GM12878 (cell line): ENCODE data around the gene CTDNEP1. TPM values are rescaled to one million over a fixed set of nuclear protein-coding genes. Genes with fewer than 3 reads are reported as not detected.

Experiments used
- ATAC-seq: fragments of 200-7000 bp; cut with Tn5 transposase; 3 replicates; pipeline ENCODE4 v1.9.1; 2020; ENCODE audit warnings: mild to moderate bottlenecking, moderate library complexity
- BruUV-seq: library from RNA; stranded (reverse); fragments of 400-500 nt; replicated peaks from 2 replicates; lab custom pipeline; 2021; lab: Mats Ljungman, UMichigan
- CTCF ChIA-PET: fragments of 300-600 bp; sonication (Branson Sonifier 250); formaldehyde crosslinking; extraction: SDS; loops from one replicate; lab custom pipeline; 2021; ENCODE audit warnings: inconsistent platforms; lab: Yijun Ruan, JAX
- POLR2A ChIA-PET: fragments of 350-600 bp; formaldehyde crosslinking; extraction: SDS; loops from one replicate; lab custom pipeline; 2021; ENCODE audit warnings: inconsistent platforms; lab: Charles Lee
- RAD21 ChIA-PET: fragments of 300-600 bp; sonication (Branson Sonifier 250); formaldehyde crosslinking; loops from one replicate; lab custom pipeline; 2023; ENCODE audit warnings: antibody characterized with exemption; ENCODE audit not compliant: unreplicated experiment; lab: Charles Lee
- SMC1A ChIA-PET: fragments of 300-600 bp; sonication (Branson Sonifier 250); formaldehyde crosslinking; loops from one replicate; lab custom pipeline; 2023; ENCODE audit not compliant: unreplicated experiment, uncharacterized antibody; lab: Charles Lee
- DNase-seq: peaks from one replicate; pipeline ENCODE4 v3.0.0-alpha.2; 2011; ENCODE audit warnings: low read depth, low spot score
- FAIRE-seq: peaks from 3 replicates; lab custom pipeline; 2011; peaks lifted over from hg19 to GRCh38; lab: Jason Lieb, UNC
- H2AFZ ChIP-seq: 2 replicates; pipeline ENCODE4 v1.6.0; 2011; ENCODE audit warnings: low read depth, low read length, control low read depth; ENCODE audit not compliant: control insufficient read depth
- H3K27ac ChIP-seq: 2 replicates; pipeline ENCODE4 v1.5.1; 2011; ENCODE audit warnings: control low read depth; ENCODE audit not compliant: control insufficient read depth, insufficient read depth
- H3K27me3 ChIP-seq, 2 experiments: replicated peaks in 1 of 2; 2 replicates each; pipeline versions ENCODE4 v1.6.0 to v1.6.1; 2011; ENCODE audit warnings: low read length in 1 of 2; ENCODE audit not compliant: control insufficient read depth in 2 of 2, insufficient read depth in 2 of 2
- H3K36me3 ChIP-seq, 2 experiments: 2 replicates each; pipeline ENCODE4 v1.5.1; 2011; ENCODE audit warnings: low read length in 1 of 2; ENCODE audit not compliant: control insufficient read depth in 2 of 2, insufficient read depth in 2 of 2
- H3K4me1 ChIP-seq: 2 replicates; pipeline ENCODE4 v1.6.1; 2011; ENCODE audit warnings: mild to moderate bottlenecking, low read length, moderate library complexity, mixed read lengths; ENCODE audit not compliant: control insufficient read depth, insufficient read depth
- H3K4me2 ChIP-seq: 2 replicates; pipeline ENCODE4 v1.6.0; 2011; ENCODE audit warnings: control low read depth; ENCODE audit not compliant: control insufficient read depth, insufficient read depth
- H3K4me3 ChIP-seq: fragments of 200-600 bp; sonication (generic); 2 replicates; pipeline ENCODE4 v1.5.1; 2016
- H3K79me2 ChIP-seq: 2 replicates; pipeline ENCODE4 v1.6.0; 2011; ENCODE audit warnings: low read length; ENCODE audit not compliant: control insufficient read depth, insufficient read depth
- H3K9ac ChIP-seq: 2 replicates; pipeline ENCODE4 v1.8.0; 2011; ENCODE audit warnings: low read length, control low read depth, mixed read lengths; ENCODE audit not compliant: control insufficient read depth, insufficient read depth
- H3K9me3 ChIP-seq: replicated peaks from 3 replicates; pipeline ENCODE4 v1.5.1; 2011; ENCODE audit warnings: mild to moderate bottlenecking, low read length; ENCODE audit not compliant: control insufficient read depth, insufficient read depth
- H4K20me1 ChIP-seq: 2 replicates; pipeline ENCODE4 v1.6.0; 2011; ENCODE audit not compliant: control insufficient read depth, insufficient read depth
- ESRRA ChIP-seq: IDR thresholded peaks from 2 replicates; pipeline ENCODE4 v1.6.1; 2012; ENCODE audit warnings: mild to moderate bottlenecking, low read length, improper control_type of control experiment
- TCF7 ChIP-seq: IDR thresholded peaks from 2 replicates; pipeline ENCODE4 v1.6.1; 2014; ENCODE audit warnings: antibody characterized with exemption, borderline replicate concordance
- WRNIP1 ChIP-seq: IDR thresholded peaks from 2 replicates; pipeline ENCODE4 v1.6.1; 2011; ENCODE audit warnings: low read depth, low read length, improper control_type of control experiment, borderline replicate concordance
- ZNF24 ChIP-seq: fragments of 450-650 bp; IDR thresholded peaks from 2 replicates; pipeline ENCODE4 v1.6.1; 2017; ENCODE audit warnings: antibody characterized with exemption, mild to moderate bottlenecking
- WGBS: methylation state at CpG from one replicate; pipeline ENCODE4 v1.1.6; 2016; ENCODE audit warnings: low lambda C conversion rate; ENCODE audit not compliant: insufficient replicate concordance, insufficient coverage; ENCODE audit errors: missing lambda C conversion rate; 5-methylcytosine and 5-hydroxymethylcytosine counted together
- in situ Hi-C: fragments of 300-500 bp; cut with MboI; formaldehyde crosslinking; loops from 9 replicates; pipeline ENCODE4 v1.14.3; 2018; ENCODE audit warnings: mixed read lengths
- intact Hi-C: fragments of 100-400 bp; cut with micrococcal nuclease; formaldehyde crosslinking; loops from one replicate; pipeline ENCODE4 v1.14.2; 2022; ENCODE audit not compliant: unreplicated experiment
- polyA plus RNA-seq, 11 experiments: library from polyadenylated mRNA; depleted of rRNA in 4 of 11; unstranded in 6 of 11; stranded (reverse) in 5 of 11; fragments of >200 nt; fragmentation: Nextera tagmentation in 4 of 11; fragmentation: Illumina TruSeq in 1 of 11; extraction: Ambion mirVana in 4 of 11; extraction: Trizol in 1 of 11; gene quantifications; 1 replicate in 1 of 11; 2 replicates in 10 of 11; pipeline versions ENCODE4 v1.2.1 to v1.2.3, GENCODE V29; 2011 to 2016; ENCODE audit warnings: inconsistent platforms in 2 of 11, missing spikeins in 2 of 11, low read depth in 1 of 11
- total RNA-seq, 4 experiments: library from RNA; depleted of rRNA in 3 of 4; stranded (reverse); fragments of >200 nt in 3 of 4; fragmentation: Illumina TruSeq in 1 of 4; extraction: Trizol in 1 of 4; gene quantifications; 2 replicates each; pipeline versions ENCODE4 v1.2.1 to v1.2.3, GENCODE V29; 2013 to 2021
- TF ChIP-seq, protein P1 (sequence below): IDR thresholded peaks from 2 replicates; pipeline ENCODE4 v1.6.1; 2012; ENCODE audit warnings: low read depth, low read length, improper control_type of control experiment
- TF ChIP-seq, protein P2 (sequence below): IDR thresholded peaks from 2 replicates; pipeline ENCODE4 v1.6.1; 2011; ENCODE audit warnings: low read depth, low read length, improper control_type of control experiment, borderline replicate concordance

The CTDNEP1 gene
- total and polyA plus RNA-seq, 10 of the 15 experiments (the other 5 are each of a cell fraction or from before 2014, with no cell fraction given) = 23.7 to 176 (median 30.3) TPM

DNA sequence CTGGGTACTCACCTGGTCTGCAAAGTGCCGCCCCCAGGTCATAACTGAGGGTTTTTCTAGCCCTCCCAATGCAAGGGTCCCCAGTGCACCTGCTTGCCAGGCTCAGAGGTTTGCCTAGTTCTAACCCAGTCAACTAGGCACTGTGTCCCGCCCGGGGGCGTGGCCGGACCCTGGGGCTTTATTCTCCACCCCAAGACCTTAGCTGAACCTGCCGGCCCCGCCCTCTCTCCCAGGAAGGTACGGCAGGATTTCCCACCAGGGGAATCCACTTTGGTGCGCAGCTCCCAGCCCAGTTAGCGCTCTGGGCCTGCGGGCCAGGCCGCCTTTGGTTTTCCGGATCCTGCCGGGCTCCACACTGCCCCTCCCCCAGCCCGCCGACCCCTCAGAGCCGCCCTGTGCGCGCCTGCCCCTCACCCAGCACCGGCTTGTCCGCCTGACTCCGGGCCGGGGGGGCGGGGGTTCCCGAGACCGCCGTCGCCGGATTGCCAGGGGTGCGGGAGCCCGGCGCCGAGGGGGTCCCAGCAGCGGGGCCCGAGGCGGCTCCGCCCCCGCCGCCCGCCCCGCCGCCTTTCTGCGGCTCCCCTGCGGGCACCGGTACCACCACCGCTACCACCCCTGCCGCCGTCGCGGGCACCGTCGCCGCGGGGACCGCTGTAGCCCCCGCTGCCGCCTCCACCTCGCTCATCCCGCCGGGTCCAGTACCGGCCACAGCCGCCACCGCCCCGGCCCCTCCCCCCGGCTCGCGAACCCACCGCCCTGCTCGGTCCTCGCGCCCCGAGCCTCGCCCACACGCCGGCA lies 42.5 kb upstream of the CTDNEP1 start:
- peaks cover 3% of the 10 kb centered on the region for H3K4me1 ChIP-seq
- 19% methylated on average over 14 of the region's 75 CpGs for WGBS
- H3K27me3 ChIP-seq = peaks cover 3 to 5% of the 10 kb centered on the region in 2 experiments
- no peak overlapping the region for H3K4me2 ChIP-seq
- no peak for FAIRE-seq
- ChIA-PET SMC1A (interaction anchor here (0.9 kb wide), 1 partner anchor 73 kb away, joined by 3 read pairs; no protein-coding TSS in a partner anchor), CTCF (interaction anchor here (2.6 kb wide), 1 partner anchor 248 kb away, joined by 8 read pairs; no protein-coding TSS in a partner anchor), POLR2A (no interaction called here), RAD21 (no interaction called here)
- ATAC-seq = no peak
- DNase-seq = no peak
- in situ Hi-C loops = no loop called here
- no peak overlapping the region for H2AFZ ChIP-seq
- H3K79me2 ChIP-seq = no peaks in the 10 kb centered on the region
- intact Hi-C loops = no loop called here
- no peak for TF ChIP-seq TCF7
- TF ChIP-seq, protein P1, sequence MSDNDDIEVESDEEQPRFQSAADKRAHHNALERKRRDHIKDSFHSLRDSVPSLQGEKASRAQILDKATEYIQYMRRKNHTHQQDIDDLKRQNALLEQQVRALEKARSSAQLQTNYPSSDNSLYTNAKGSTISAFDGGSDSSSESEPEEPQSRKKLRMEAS = no peak
- TF ChIP-seq ESRRA = no peak
- TF ChIP-seq WRNIP1 = no peak
- TF ChIP-seq, protein P2, sequence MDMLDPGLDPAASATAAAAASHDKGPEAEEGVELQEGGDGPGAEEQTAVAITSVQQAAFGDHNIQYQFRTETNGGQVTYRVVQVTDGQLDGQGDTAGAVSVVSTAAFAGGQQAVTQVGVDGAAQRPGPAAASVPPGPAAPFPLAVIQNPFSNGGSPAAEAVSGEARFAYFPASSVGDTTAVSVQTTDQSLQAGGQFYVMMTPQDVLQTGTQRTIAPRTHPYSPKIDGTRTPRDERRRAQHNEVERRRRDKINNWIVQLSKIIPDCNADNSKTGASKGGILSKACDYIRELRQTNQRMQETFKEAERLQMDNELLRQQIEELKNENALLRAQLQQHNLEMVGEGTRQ = no peak
- no peak for TF ChIP-seq ZNF24
- H4K20me1 ChIP-seq = no peaks in the 10 kb centered on the region
- H3K27ac ChIP-seq = no peak overlapping the region
- no peaks in the 10 kb centered on the region for H3K36me3 ChIP-seq
- no TSS peak for BruUV-seq
- no peak overlapping the region for H3K9ac ChIP-seq
- H3K4me3 ChIP-seq = no peak overlapping the region
- H3K9me3 ChIP-seq = no peaks in the 10 kb centered on the region
